ENCODE data around the gene ZNF664.

The ZNF664 gene

DNA sequence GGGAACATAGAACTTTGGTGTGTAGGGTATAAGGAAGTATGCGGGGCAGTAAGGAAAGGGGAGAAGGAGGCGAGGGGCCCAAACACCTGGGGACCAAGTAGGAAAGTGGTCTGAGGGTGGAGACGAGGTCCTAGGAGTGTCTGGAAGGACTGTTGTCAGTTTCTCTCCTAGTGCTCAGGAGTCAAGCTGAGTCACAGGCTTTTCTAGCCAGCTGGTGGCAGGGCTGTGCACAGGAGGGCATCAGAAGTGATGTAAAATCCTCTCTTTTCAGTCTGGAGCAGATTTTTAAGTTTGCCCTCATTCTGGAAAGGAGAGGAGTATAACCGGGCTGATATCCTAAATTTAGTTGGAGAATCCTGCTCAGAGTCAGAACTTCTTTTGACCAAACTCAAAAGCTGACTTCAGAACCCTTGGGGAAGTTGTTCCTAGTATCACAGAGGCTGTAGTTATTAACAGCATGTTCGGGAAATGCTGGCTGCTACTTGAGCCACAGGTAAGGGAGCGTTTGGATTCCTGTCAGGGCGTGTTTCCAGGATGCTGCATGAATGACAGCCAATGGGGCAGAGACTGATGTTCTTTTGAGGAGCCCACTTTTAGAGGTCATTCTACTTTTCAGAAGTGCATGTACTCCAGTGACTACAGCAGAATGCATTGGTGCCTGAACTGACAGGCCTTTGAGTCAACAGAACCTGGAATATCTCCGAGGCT, 19.3 kb downstream of the ZNF664 start:
- DNase-seq: no peak

- DNase-seq: peak in 1 of 2 experiments; percentile 9
Observed at GRCh38 chr12:123995023-123995748, 22.2 kb downstream of the ZNF664 start.

DNA sequence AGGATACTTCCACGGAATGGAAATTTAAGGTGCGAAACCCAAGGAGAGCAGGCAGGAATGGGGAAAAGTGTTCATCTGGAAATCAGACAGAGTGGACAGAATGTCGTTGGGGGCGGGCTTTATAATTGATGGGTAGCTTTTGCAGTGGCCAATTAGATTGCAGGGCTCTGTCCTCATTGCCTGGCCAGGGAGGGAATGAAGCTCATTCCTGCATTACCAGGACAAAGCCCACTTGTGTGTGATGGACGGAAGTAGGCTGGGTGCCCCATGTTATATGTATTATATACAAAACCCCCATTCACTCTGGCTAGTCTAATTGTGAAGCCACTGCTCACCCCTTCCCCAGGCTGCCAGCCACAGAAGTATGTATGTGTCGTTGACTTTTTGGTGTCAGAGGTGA, 23.6 kb downstream of the ZNF664 start:
- DNase-seq: no peak

- DNase-seq: no peak
Observed at GRCh38 chr12:123997033-123997822, 24.2 kb downstream of the ZNF664 start.

- DNase-seq: no peak
Observed at GRCh38 chr12:123997908-123998307, 24.9 kb downstream of the ZNF664 start.

- DNase-seq: no peak
Observed at GRCh38 chr12:123998344-123998990, 25.5 kb downstream of the ZNF664 start.

GRCh38 chr12:123998991-123999359, 26.0 kb downstream of the ZNF664 start:
- DNase-seq: no peak

- DNase-seq: no peak
Observed at GRCh38 chr12:124000111-124000510, 27.1 kb downstream of the ZNF664 start.

- DNase-seq: no peak
Observed at GRCh38 chr12:124001343-124001742, 28.3 kb downstream of the ZNF664 start.

GRCh38 chr12:124002021-124002644, 29.1 kb downstream of the ZNF664 start:
- DNase-seq: no peak

DNA sequence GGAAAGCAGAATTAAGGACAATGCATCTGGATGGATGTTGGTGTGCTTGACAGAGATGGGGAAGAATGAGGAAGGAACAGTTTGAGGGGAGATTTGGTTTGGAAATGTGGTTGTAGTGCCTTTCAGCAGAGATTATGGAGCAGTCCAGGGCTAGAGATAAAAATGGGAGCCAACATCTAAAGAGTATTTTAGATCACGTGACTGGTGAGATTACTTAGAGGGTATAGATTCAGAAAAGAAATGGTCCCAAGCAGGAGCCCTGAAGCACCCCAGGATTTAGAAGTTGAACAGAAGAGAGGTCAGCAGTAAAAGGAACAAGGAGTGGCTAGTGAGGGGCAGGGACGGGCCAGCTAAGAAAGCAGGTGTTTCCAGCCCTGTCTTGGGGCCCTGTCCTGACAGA, 29.6 kb downstream of the ZNF664 start:
- no peak for DNase-seq

DNA sequence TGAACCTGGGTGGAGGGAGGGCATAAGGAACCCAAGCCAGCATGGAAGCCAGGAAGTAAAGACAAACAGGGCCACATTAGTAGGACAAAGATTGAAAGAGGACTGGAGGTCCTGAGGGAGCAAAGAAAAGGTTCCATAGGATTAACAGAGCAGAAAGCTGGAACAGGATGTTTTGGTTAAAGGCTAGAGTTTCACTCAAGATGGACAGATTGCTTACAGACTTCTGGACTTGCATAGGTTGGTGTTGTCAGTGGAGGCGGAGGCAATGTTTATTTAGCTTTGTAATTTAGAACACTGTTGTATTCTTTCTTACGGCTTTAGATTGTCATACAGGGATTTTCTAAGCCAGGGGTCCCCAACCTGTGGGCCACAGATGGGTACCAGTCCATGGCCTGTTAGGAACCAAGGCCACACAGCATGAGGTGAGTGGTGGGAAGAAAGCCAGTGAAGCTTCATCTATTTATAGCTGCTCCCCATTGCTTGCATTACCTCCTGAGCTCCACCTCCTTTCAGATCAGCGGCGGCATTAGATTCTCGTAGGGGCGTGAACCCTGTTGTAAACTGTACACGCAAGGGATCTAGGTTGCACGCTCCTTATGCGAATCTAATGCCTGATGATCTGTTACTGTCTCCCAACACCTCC, 31.3 kb downstream of the ZNF664 start:
- no peak for DNase-seq

GRCh38 chr12:124006085-124006845, 33.2 kb downstream of the ZNF664 start:
- no peak for DNase-seq

DNA sequence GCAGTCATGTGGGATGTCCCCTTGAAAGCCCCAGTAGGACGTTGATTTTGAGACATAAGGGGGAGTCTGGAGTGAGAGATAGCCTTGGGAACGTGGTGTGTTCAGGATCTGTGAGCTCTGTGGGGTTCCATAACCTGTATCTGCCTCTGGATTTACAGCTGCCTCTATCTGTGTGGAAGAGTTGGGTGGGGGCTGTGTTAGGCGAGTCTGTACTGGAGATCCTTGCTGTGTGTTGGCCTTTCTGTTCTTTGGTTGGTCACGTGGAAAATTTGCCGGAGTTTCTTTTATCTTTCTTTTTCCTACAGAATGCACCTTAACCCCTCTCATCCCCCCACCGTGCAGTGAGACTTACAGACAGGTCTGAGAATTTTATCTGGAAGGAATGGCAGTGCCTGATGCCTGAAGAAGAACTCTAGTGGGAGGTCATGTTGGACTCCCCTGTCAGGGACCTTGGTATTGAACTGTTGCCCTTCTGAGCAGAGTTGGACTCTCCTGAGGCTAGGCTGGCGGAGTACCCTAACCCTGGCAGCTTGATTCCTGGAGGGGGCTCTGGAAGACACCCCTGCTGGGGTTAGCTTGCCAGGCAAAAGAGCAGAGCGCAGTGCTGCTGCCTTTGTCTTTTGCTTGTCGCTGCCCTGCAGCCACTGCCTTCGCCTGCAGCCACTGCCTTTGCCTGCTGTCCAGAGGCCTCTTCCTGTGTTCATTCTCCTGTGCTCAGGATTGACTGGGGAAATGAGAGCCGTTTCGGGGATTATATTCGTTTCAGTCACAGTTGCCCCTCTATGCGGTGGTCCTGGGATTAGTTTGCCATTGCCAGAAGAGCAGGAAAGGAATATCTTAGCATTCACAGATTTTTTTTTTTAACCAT, 34.1 kb downstream of the ZNF664 start:
- no peak for DNase-seq

DNA sequence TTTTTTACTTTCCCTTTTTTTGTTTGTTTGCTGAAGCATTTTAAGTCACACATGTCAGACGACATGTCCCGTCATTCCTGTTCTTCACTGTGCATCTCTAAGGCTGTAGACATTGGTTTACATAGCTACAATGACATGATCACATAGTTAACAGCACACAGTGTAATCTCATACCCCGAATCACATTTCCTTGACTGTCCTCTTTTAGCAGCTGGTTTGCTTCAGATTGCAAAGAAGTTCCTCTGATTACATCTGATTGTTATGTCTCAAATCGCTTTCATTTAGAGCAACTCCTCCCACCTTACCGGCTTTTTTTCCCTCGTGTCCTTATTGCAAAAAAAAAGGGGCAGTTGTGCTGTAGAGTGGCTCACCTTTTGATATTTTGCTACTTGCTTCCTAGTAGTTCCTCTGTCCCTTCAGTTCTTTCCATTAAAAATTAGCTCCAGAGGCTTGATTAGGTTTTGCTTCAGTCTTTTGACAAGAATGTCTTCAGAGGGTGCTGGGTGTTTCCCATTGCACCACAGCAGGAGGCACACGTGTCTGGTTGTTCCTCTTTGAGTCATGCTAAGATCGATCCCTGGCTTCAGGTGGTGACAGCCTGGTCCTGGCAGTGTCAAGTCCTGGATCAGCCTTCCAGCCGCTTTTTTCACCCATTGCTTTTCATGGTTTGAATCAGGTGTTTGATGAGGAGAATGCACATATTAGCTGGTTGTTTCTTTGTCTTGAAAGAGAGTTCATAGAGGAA, 35.0 kb downstream of the ZNF664 start:
- DNase-seq: no peak

- DNase-seq: no peak
Observed at GRCh38 chr12:124008595-124008994, 35.6 kb downstream of the ZNF664 start.

DNA sequence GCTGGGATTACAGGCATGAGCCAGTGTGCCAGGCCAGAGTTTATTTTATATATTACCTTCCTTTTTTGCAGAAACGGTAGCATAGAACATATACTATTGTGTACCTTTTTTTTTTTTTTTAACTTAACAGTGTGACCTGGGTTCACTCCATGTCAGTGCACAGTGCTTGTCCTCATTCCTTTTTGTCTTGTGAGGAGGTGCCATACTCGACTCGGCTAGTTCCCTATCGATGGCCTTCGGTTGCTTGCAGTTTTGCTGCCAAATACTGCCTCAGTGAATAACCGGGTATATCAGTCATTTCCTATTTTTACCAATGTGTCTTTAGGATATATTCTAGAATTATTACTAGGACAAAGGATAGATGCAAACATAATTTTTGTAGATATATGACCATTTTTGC, 36.8 kb downstream of the ZNF664 start:
- no peak for DNase-seq

GRCh38 chr12:124010687-124011086, 37.7 kb downstream of the ZNF664 start:
- DNase-seq: no peak

DNA sequence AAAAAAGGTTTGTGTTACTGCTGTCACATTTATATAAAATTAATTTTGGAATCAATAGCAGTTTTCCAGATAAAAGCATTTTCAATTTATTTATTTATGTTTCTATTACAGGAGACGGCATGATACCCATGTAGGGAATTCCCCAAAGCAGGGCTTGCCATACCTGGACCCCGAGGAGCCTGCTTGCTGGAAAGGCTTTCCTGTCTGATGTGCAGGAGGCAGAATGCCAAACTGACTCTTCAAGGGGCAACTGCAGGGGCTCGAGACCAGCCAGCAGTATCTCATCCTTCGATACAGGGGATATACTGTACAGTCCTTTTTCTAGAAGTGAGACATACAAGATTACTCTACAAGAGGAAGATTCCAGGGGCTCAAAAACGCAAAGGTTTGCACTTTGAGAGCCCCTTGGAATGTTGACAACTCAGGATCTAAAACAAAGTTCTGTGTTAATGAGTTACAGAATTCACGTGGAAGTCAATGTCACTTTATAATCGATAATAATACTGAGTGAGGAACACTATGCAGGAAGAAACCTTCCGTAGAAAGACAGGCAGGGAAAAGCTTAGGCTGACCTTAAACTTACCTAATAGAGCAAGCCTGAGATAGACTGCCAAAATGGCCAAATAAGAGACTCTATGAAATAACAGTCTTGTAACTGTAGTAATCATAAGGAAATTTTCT, 38.6 kb downstream of the ZNF664 start:
- DNase-seq: no peak

Measured in NCI-H526 (cell line).